Activated naive CD8-positive, alpha-beta T cell treated with anti-CD3 and anti-CD28 coated beads, Interleukin-2, amount 50 U/mL, for 24 hours (primary cell): ENCODE data around the gene RNASE8.

ENCODE experiments used
- ATAC-seq: fragments of 150-1000 bp; cut with Tn5 transposase; one replicate; pipeline ENCODE4 v1.10.0; 2021
- DNase-seq: peaks from one replicate; pipeline ENCODE4 v3.0.0; 2021
- H3K27ac Mint-ChIP-seq: one replicate; pipeline ENCODE4 v1.8.0; 2021; ENCODE audit warnings: mild to moderate bottlenecking, mixed read lengths
- H3K27me3 Mint-ChIP-seq: one replicate; pipeline ENCODE4 v1.8.0; 2021; ENCODE audit warnings: mixed read lengths
- H3K36me3 Mint-ChIP-seq: one replicate; pipeline ENCODE4 v1.8.0; 2021; ENCODE audit warnings: low read depth, mixed read lengths
- H3K4me1 Mint-ChIP-seq: one replicate; pipeline ENCODE4 v1.8.0; 2021; ENCODE audit warnings: mixed read lengths
- H3K4me3 Mint-ChIP-seq: one replicate; pipeline ENCODE4 v1.8.0; 2021; ENCODE audit warnings: mild to moderate bottlenecking, moderate library complexity, mixed read lengths
- H3K9me3 Mint-ChIP-seq: one replicate; pipeline ENCODE4 v1.8.0; 2021; ENCODE audit warnings: mixed read lengths

Gene RNASE8

DNA sequence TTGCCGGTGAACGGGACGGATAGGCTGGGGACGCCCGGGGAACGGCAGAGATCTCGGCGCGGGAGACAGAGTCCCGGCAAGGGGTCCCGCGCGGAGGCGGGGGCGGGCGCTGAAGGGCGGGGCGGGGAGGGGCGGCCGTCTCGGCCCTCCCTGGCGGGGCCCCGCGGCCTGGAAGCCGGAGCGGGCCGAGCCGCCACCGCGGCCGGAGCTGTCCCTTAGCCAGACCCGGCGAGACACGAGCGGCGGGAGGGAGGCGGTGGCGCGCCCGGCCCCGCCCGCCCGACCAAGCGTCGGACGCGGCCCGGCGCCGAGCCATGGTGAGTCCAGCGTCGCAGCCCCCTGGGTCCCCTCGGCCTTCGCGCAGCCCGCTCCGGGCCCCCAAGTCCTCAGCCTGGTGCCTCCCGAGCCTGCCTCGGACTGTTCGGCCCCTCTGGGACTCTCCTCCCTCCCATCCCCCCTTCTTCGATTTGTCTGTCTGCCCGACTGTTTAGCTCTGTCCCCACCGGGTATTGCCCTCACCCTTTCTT lies 12.5 kb downstream of the RNASE8 start, which contains the start of gene ARHGEF40:
ARHGEF40 (plus strand) TSS at position 222 of the 527 bp plus-strand sequence; CDS start at position 315, 93 bp downstream.
- peak; percentile 27 for DNase-seq
- Mint-ChIP-seq H3K9me3 (no peaks in the 10 kb centered on the region), H3K4me1 (peaks cover 34% of the 10 kb centered on the region), H3K4me3 (peak within 1 kb of the TSS; percentile 75), H3K27me3 (peaks cover 62% of the 10 kb centered on the region), H3K36me3 (no peaks in the 10 kb centered on the region), H3K27ac (no peak within 1 kb of the TSS)
- peak; percentile 10 for ATAC-seq

- DNase-seq, result no peak
- H3K4me3 Mint-ChIP-seq, result peak overlapping the region; percentile 75
- ATAC-seq, result peak; percentile 8
- H3K4me1 Mint-ChIP-seq, result peaks cover 34% of the 10 kb centered on the region
- peaks cover 58% of the 10 kb centered on the region for H3K27me3 Mint-ChIP-seq
- H3K27ac Mint-ChIP-seq, result no peak overlapping the region
- H3K9me3 Mint-ChIP-seq, result no peaks in the 10 kb centered on the region
- H3K36me3 Mint-ChIP-seq, result no peaks in the 10 kb centered on the region
Observed at GRCh38 chr14:21070610-21071224, 13.1 kb downstream of the RNASE8 start.

GRCh38 chr14:21071225-21072030 lies 13.8 kb downstream of the RNASE8 start:
- peak overlapping the region; percentile 75 for H3K4me3 Mint-ChIP-seq
- peak; percentile 73 for DNase-seq
- no peaks in the 10 kb centered on the region for H3K9me3 Mint-ChIP-seq
- H3K36me3 Mint-ChIP-seq, result no peaks in the 10 kb centered on the region
- peak; percentile 64 for ATAC-seq
- peaks cover 34% of the 10 kb centered on the region for H3K4me1 Mint-ChIP-seq
- H3K27me3 Mint-ChIP-seq, result peaks cover 53% of the 10 kb centered on the region
- no peak overlapping the region for H3K27ac Mint-ChIP-seq

DNA sequence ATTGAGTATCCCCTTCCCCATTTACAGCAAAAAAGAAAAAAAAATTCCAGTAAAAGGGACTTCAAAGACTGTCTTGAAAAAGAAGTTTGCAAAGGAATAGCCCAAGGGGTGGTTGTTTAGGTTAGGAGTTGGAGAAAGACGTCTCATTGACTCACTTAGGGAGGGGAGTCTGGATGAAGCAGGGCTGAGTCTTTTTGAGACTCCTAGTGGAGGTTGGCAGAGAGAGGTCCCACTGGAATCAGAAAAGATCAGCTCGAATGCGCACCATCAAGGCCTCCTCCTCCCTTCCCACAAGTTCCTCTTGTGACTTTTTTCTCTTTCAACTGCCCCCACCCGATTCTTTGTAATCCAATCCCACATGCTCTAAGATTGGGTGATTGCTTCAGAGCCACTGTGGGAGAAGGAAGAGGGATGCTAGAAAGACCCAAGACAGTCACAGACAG lies 14.4 kb downstream of the RNASE8 start:
- Mint-ChIP-seq H3K27me3 (peaks cover 48% of the 10 kb centered on the region), H3K36me3 (no peaks in the 10 kb centered on the region), H3K27ac (no peak overlapping the region), H3K9me3 (no peaks in the 10 kb centered on the region), H3K4me1 (peaks cover 34% of the 10 kb centered on the region), H3K4me3 (peak overlapping the region; percentile 75)
- DNase-seq (no peak), ATAC-seq (no peak)

DNA sequence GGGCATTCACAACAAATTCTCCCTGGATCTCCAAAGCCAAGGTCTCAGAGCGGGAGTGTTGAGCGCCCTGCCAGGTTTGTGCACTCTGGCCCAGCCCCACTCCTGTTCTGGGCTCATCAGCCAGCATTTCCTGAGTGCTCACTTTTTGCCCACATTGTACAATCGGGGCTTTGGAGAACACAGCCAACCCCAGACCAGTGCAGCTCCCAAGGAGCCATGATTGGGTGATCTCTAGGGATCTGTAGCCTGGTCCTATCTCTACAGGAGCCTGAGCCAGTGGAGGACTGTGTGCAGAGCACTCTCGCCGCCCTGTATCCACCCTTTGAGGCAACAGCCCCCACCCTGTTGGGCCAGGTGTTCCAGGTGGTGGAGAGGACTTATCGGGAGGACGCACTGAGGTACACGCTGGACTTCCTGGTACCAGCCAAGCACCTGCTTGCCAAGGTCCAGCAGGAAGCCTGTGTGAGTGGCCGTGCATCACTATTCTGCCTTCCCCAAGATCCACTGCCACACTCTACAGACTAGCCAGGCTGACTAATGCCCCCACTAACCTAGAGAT lies 15.2 kb downstream of the RNASE8 start:
- Mint-ChIP-seq H3K4me3 (no peak overlapping the region), H3K27ac (no peak overlapping the region), H3K9me3 (no peaks in the 10 kb centered on the region), H3K36me3 (no peaks in the 10 kb centered on the region), H3K27me3 (peaks cover 42% of the 10 kb centered on the region), H3K4me1 (peaks cover 34% of the 10 kb centered on the region)
- DNase-seq (no peak), ATAC-seq (no peak)

GRCh38 chr14:21073921-21074320 lies 16.3 kb downstream of the RNASE8 start:
- peaks cover 34% of the 10 kb centered on the region for H3K27me3 Mint-ChIP-seq
- H3K9me3 Mint-ChIP-seq, result no peaks in the 10 kb centered on the region
- peaks cover 30% of the 10 kb centered on the region for H3K4me1 Mint-ChIP-seq
- no peaks in the 10 kb centered on the region for H3K36me3 Mint-ChIP-seq
- no peak overlapping the region for H3K27ac Mint-ChIP-seq
- no peak overlapping the region for H3K4me3 Mint-ChIP-seq
- no peak for ATAC-seq
- DNase-seq, result no peak

- Mint-ChIP-seq H3K9me3 (no peaks in the 10 kb centered on the region), H3K4me1 (peaks cover 23% of the 10 kb centered on the region), H3K4me3 (no peak overlapping the region), H3K36me3 (no peaks in the 10 kb centered on the region), H3K27me3 (peaks cover 27% of the 10 kb centered on the region), H3K27ac (no peak overlapping the region)
- DNase-seq (no peak), ATAC-seq (no peak)
Observed at GRCh38 chr14:21074398-21075272, 17.0 kb downstream of the RNASE8 start.

- H3K4me1 Mint-ChIP-seq, result peaks cover 16% of the 10 kb centered on the region
- H3K36me3 Mint-ChIP-seq, result no peaks in the 10 kb centered on the region
- H3K27ac Mint-ChIP-seq, result no peak overlapping the region
- no peak for ATAC-seq
- peaks cover 21% of the 10 kb centered on the region for H3K27me3 Mint-ChIP-seq
- H3K4me3 Mint-ChIP-seq, result no peak overlapping the region
- no peaks in the 10 kb centered on the region for H3K9me3 Mint-ChIP-seq
- no peak for DNase-seq
Observed at GRCh38 chr14:21075719-21076437, 18.3 kb downstream of the RNASE8 start.

DNA sequence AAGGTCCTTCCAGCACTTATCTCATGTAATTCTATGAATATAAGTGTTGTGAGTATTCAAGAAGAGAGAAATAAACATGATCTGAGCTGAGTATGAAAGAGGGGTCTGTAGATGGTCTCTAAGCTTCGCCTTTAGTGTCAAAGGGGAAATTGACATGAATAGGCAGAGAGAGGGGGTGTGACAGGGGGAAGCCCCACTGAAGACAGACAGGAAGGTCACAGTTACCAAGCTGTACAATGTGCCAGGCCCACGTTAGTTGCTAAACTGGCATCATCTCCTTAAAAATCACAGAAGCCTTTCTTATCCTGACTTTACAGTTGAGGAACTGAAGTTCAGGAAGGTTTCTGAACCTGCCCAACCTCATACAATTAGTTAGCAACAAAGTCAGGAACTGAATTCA lies 20.1 kb downstream of the RNASE8 start:
- Mint-ChIP-seq H3K27ac (no peak overlapping the region), H3K4me1 (no peaks in the 10 kb centered on the region), H3K9me3 (no peaks in the 10 kb centered on the region), H3K4me3 (no peak overlapping the region), H3K27me3 (peaks cover 9% of the 10 kb centered on the region), H3K36me3 (no peaks in the 10 kb centered on the region)
- ATAC-seq, result peak; percentile 41
- DNase-seq, result no peak

DNA sequence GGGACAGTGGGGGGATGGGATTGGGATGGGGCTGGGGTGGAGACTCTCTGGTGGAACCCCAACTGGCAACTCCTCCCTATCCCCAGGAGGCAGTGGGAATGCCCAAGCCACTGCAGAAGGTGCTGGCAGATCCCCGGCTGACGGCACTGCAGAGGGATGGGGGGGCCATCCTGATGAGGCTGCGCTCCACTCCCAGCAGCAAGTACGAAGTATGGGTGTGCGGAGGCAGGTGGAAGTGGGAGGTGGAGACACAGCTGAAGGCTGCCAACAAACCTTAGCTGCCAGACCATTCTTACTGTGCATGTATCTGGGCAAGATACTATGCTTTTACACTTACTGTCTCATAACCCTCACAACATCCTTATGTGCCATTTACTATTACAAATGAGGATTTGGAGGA lies 20.7 kb downstream of the RNASE8 start:
- H3K4me3 Mint-ChIP-seq, result no peak overlapping the region
- no peaks in the 10 kb centered on the region for H3K9me3 Mint-ChIP-seq
- ATAC-seq (no peak), DNase-seq (no peak)
- H3K27me3 Mint-ChIP-seq, result peaks cover 6% of the 10 kb centered on the region
- H3K36me3 Mint-ChIP-seq, result no peaks in the 10 kb centered on the region
- no peaks in the 10 kb centered on the region for H3K4me1 Mint-ChIP-seq
- H3K27ac Mint-ChIP-seq, result no peak overlapping the region

DNA sequence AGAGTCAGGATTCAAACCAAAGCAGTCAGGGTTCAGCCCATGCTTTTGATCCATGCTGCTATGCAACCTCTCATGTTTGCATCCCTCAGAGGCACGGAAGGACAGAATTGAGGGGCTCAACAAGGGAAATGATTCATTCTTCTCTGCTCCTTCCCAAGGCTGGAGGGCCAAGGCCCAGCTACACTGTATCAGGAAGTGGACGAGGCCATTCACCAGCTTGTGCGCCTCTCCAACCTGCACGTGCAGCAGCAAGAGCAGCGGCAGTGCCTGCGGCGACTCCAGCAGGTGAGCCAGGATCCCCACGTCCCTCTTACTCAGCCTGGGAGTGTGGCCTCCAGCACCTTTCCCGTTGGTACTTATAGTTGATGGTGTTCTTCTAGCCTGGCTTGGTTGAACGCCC lies 21.1 kb downstream of the RNASE8 start:
- DNase-seq, result no peak
- no peak overlapping the region for H3K4me3 Mint-ChIP-seq

GRCh38 chr14:21081521-21082142 lies 24.0 kb downstream of the RNASE8 start:
- H3K4me1 Mint-ChIP-seq, result peaks cover 2% of the 10 kb centered on the region
- no peak for DNase-seq
- no peak for ATAC-seq
- no peak overlapping the region for H3K4me3 Mint-ChIP-seq
- no peaks in the 10 kb centered on the region for H3K27me3 Mint-ChIP-seq
- no peaks in the 10 kb centered on the region for H3K36me3 Mint-ChIP-seq
- H3K9me3 Mint-ChIP-seq, result no peaks in the 10 kb centered on the region
- no peak overlapping the region for H3K27ac Mint-ChIP-seq

More for the DNA sequence above, 21.1 kb downstream of the RNASE8 start:
- no peaks in the 10 kb centered on the region for H3K9me3 Mint-ChIP-seq
- ATAC-seq, result no peak
- no peak overlapping the region for H3K27ac Mint-ChIP-seq
- H3K27me3 Mint-ChIP-seq, result peaks cover 1% of the 10 kb centered on the region
- no peaks in the 10 kb centered on the region for H3K4me1 Mint-ChIP-seq
- H3K36me3 Mint-ChIP-seq, result no peaks in the 10 kb centered on the region

DNA sequence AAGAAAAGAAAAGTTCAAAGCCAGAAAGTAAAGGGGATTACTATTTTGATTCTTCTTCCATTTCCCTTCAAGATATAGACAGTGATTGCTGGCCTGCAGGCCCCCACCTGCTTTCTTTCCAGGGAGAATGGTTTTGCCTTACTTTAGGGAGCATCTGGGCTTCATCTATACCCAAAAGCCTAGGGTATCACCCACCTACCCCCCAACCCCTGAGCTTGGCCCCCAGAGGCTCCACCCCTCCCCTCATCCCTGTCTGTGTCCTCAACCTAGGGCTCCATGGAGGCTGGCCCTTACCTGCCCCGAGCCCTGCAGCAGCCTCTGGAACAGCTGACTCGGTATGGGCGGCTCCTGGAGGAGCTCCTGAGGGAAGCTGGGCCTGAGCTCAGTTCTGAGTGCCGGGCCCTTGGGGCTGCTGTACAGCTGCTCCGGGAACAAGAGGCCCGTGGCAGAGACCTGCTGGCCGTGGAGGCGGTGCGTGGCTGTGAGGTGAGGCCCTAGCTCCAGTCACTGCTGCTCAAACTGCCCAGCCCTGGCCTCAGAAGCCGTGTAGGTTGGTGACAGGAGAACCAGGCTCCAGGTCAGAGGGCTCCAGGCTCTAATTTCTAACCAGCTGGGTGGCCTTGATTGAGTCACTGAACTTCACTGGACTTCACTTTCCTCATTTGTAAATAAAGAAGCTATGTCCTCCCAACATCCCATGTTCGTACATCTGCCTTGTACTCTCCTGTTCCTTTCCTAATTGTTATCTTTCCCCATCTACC lies 26.1 kb downstream of the RNASE8 start:
- Mint-ChIP-seq H3K27ac (no peak overlapping the region), H3K4me3 (no peak overlapping the region), H3K27me3 (no peaks in the 10 kb centered on the region), H3K4me1 (peaks cover 16% of the 10 kb centered on the region), H3K9me3 (no peaks in the 10 kb centered on the region), H3K36me3 (no peaks in the 10 kb centered on the region)
- DNase-seq (no peak), ATAC-seq (no peak)
